DOHH2 (cell line): ENCODE results near the gene LBR.

ENCODE experiments used
- CTCF ChIP-seq: fragments of 200-600 bp; sonication (generic); IDR thresholded peaks from one replicate; pipeline ENCODE4 v1.5.1; 2014; ENCODE audit warnings: antibody characterized with exemption, mild to moderate bottlenecking, low read depth, low read length; ENCODE audit not compliant: poor library complexity, severe bottlenecking
- EZH2phosphoT487 ChIP-seq: fragments of 200-600 bp; sonication (generic); IDR thresholded peaks from 2 replicates; pipeline ENCODE4 v1.6.1; 2017; ENCODE audit warnings: borderline replicate concordance, mild to moderate bottlenecking, antibody characterized with exemption, low read length, moderate library complexity, mixed read lengths

- TF ChIP-seq CTCF, result no peak
- TF ChIP-seq EZH2phosphoT487, result no peak
These were observed 39.0 kb upstream of the LBR start for GRCh38 chr1:225466848-225467192.
